GM04504 (cell line): ENCODE measurements around the gene CRLF1.
"Not testable (repeated sequence)": the region's sequence is repeated elsewhere in the genome, so short reads cannot be mapped to it uniquely, and the experiment has no call there.

Source experiments
- DNase-seq: peaks from one replicate; pipeline ENCODE4 v3.0.0-alpha.2; 2012; ENCODE audit warnings: low read depth

The CRLF1 gene

GRCh38 chr19:18592732-18593131, 13.9 kb downstream of the CRLF1 start:
- not testable (repeated sequence) for DNase-seq

DNA sequence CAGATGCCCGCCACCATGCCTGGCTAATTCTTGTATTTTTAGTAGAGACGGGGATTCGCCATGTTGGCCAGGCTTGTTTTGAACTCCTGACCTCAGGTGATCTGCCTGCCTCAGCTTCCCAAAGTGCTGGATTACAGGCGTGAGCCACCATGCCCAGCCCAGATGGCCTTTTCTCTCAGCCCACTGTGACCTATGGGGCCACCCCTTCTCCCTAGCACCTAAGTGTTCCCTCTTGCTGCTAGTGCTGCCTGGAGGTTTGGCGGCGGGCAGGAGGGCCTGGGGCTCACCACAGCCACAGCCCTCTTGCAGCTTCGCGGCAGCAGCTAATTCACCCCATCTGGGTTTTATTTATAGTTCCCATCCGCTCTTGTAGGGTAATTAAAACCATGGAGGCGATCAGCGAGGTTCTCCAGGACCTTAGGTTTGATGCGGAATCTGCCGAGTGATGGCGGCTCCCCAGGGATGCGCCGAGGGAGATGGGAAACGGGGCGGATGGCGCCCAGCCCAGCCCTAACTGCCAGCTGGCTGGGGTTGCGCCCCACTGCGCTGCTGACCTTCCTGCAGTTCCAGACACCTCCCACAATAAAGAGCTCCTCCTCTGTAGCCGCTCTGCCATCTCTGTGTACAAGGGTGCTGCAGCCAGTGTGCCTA, 14.7 kb downstream of the CRLF1 start:
- no peak for DNase-seq

GRCh38 chr19:18590273-18591272, 16.0 kb downstream of the CRLF1 start:
- DNase-seq: no peak

- no peak for DNase-seq
Measured at GRCh38 chr19:18589380-18590272, 17.0 kb downstream of the CRLF1 start.

DNA sequence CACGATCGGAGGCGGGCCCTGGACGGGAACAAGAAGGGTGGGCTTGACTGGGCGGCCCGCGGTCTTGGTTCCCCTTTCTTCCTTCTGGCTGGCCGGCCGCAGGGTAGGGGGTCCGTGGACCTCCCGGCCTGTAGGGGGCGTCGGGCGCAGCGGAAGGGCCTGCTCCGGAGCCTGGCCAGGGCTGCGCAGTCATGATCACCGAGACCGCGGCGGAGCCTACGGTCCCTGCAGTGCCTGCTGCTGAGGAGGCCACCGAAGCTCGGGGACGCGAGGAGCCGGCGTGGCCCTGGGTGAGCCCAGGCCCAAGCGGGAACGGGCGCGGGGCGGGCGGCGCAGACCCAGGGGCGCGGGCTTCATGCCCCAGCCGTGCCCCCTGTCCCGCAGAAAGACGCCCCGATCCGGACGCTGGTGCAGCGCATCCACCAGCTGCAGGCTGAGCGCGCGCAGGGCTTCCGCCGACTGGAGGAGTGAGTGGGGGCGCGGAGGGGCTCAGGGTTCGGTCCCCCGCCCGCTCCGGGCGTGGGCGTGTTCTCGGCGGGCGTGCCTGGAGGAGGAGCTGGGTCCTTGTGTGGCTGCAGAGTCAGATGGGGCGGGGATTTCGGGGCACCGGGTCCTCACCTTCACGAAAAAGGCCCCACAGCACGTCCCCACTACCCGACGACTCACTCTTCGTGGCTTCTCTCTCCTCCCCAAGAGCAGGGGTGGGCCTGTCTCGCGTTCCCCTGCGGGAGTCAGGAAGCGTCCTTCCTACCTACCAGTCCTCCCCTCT, 17.8 kb downstream of the CRLF1 start, which contains the start of gene REX1BD:
Gene REX1BD (plus strand): TSS at position 188 of the 769 bp plus-strand sequence. CDS start 4 bp downstream, at position 192.
- peak; percentile 43 for DNase-seq

- no peak for DNase-seq
Measured at GRCh38 chr19:18587962-18588610, 18.5 kb downstream of the CRLF1 start.

DNA sequence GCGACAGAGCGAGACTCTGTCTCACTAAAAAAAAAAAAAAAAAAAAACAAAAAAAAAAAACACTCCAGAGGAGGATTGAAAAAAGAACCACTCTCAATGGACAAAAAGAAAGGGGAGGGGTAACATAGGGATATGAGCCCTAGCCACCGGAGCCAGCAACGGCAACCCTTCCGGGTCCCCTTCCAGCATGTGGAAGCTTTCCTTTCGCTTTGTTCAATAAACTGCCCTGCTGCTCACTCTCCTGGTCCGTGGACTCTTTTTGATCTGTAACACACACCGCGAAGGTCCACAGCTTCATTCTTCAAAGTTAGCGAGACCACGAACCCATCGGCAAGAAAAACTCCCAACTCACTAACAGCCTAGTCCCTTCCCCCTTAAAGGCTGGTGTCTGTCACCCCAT, 19.0 kb downstream of the CRLF1 start:
- DNase-seq: no peak

GRCh38 chr19:18586306-18586705, 20.3 kb downstream of the CRLF1 start:
- DNase-seq: no peak

DNA sequence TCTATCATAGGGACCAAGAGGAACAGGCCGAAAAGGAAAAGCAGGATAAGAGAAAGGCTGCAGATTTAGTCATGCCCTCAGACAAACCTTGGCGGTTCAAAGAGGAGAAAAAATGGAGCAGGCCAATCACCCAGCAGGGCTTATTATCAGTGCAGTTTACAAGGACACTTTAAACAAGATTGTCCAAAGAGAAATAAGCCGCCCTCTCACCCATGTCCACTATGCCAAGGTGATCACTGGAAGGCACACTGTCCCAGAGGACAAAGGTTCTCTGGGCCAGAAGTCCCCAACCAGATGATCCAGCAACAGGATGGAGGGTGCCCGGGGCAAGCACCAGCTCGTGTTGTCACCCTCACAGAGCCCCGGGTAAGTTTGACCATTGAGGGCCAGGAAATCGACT, 26.3 kb downstream of the CRLF1 start:
- no peak for DNase-seq

GRCh38 chr19:18577365-18577914, 29.2 kb downstream of the CRLF1 start:
- DNase-seq: no peak

DNA sequence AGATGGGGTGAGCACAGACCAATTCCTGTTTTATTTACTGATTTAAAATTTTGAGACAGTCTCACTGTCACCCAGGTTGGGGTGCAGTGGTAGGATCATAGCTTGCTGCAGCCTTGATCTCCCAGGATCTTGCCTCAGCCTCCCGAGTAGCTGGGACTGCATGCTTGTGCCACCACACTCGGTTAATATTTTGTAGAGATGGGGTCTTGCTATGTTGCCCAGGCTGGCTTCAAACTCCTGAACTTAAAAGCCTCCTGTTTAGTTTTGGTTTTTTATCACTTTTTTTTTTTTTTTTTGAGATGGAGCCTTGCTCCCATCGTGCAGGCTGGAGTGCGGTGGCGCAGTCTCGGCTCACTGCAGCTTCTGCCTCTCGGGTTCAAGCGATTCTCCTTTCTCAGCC, 30.2 kb downstream of the CRLF1 start:
- no peak for DNase-seq

- no peak for DNase-seq
Measured at GRCh38 chr19:18574691-18575291, 31.8 kb downstream of the CRLF1 start.

GRCh38 chr19:18571564-18572344, 34.8 kb downstream of the CRLF1 start, which contains the start of gene UBA52:
Gene UBA52, plus strand, starts transcription at chr19:18571857. Its CDS starts 1,444 bp downstream, at chr19:18573301.
- DNase-seq: peak; percentile 93

- DNase-seq: no peak
Measured at GRCh38 chr19:18568367-18568766, 38.2 kb downstream of the CRLF1 start.

DNA sequence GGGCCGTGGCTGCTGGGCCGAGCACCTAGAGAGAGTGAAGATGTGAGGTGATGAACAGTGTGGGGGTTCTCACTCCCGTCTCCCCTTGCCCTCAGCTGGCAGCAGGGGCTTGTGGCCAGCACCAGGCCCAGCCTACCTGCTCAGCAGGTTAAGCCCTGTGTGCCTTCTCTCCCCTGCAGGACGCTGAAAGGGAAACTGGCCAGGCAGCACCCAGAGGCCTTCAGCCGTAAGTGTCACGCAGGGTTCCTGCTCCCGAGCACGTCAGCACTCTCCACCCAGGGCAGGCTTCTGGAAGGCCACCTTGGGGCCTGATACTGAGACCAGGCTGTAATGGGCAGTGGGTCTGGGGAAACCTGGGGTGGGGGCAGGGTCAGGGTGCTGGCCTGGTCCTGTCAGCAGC, 39.6 kb downstream of the CRLF1 start:
- DNase-seq: no peak

DNA sequence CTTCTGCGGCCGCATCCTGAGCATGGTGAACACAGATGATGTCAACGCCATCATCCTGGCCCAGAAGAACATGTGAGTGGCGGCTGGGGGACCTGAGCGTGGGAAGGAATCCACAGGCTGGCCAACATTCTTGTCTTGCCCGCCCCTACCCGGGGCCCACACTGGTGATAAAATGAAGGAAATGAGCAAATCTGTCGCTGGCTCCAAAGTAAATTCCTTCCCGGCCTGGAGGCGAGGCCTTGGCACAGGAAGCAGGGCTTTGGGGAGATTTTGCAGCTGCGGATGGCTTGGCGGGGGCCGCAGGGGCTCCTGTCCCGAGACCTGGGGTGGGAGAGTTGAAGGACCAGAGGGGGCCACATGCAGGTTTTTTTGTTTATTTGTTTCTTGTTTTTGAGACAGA, 44.5 kb downstream of the CRLF1 start:
- DNase-seq: no peak

- no peak for DNase-seq
Measured at GRCh38 chr19:18559685-18560084, 46.9 kb downstream of the CRLF1 start.

DNA sequence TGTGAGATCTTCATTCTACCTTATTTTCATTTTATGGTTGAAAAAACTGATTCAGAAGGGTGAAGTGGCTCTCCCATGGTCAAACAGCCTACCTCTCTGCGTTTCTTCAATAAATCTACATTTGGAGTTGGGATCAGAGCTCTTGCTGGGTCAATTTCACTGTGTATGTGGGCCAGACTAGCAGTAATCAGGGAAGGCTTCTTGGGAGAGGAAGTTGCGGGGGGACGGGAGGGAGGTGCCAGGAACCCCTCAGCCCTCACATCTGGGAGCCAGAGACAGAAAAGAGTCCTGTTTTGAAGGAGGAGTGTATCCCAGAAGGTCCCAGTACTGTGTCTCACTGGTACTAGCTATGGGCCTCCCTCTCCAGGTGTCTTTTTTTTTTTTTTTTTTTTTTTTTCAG, 48.0 kb downstream of the CRLF1 start:
- no peak for DNase-seq

DNA sequence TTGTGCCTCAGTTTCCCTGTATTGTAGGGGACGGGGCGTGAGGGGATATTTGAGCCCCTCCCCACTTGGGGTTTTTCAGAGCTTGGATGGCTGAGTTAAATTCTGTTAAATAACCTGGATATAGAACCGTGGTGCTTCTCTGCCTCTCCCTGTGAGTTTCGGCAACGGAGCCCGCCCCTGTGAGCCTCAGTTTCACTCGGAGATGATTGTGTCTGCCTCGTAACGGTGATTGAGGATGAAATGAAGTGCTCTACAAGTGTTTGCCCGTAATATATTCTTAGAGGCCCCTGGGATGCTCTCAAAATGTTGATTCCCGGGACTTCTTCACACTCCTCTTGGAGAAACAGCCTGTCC, 48.4 kb downstream of the CRLF1 start:
- no peak for DNase-seq
